Erythroblast (primary cell): ENCODE results near the gene C1QTNF1.

ENCODE experiments used
- GATA1 ChIP-seq: IDR thresholded peaks from 2 replicates; pipeline ENCODE4 v1.6.1; 2011; ENCODE audit warnings: low read depth, mild to moderate bottlenecking, control low read depth, low read length, moderate library complexity
- POLR2A ChIP-seq: IDR thresholded peaks from 2 replicates; pipeline ENCODE4 v1.6.1; 2011; ENCODE audit warnings: mild to moderate bottlenecking, low read length

DNA sequence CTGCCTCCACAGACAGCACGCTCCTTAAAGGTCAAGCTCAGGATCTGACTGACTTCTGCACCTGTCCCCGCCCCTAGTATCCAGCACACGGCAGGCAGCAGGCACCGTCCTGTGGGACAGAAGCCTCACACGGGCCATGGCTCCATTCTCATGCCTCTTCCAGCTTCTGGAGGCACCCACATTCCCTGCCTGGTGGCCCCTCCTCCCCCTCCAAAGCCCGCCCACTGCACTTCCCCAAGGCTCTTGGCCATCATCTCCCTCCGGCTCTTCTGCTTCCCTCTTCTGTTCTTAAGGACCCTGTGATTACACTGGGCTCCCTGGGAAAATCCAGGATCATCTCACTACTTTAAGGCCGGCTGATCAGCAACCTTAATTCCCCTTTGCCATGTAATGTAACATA is 17.9 kb upstream of the C1QTNF1 start:
- no peak for TF ChIP-seq POLR2A
- TF ChIP-seq GATA1 = no peak
